NB4 (cell line): ENCODE results near the gene RTN4.

Experiments used
- DNase-seq: peaks from one replicate; pipeline ENCODE4 v3.0.0; 2010; ENCODE audit warnings: low read depth
- H3K4me3 ChIP-seq: one replicate; pipeline ENCODE4 v1.5.1; 2011; ENCODE audit warnings: mild to moderate bottlenecking, low read depth, low read length, moderate library complexity
- MAX ChIP-seq: IDR thresholded peaks from 2 replicates; pipeline ENCODE4 v1.6.1; 2011; ENCODE audit warnings: low read depth, low read length
- MYC ChIP-seq: IDR thresholded peaks from 2 replicates; pipeline ENCODE4 v1.6.1; 2011; ENCODE audit warnings: low read depth, low read length
- POLR2A ChIP-seq: IDR thresholded peaks from 2 replicates; pipeline ENCODE4 v1.6.1; 2011; ENCODE audit warnings: mild to moderate bottlenecking; ENCODE audit not compliant: insufficient read length; ENCODE audit errors: extremely low read depth
- TF ChIP-seq, protein P1 (sequence below): IDR thresholded peaks from one replicate; pipeline ENCODE4 v1.5.1; 2012; ENCODE audit warnings: low read depth, low read length

The RTN4 gene

DNA sequence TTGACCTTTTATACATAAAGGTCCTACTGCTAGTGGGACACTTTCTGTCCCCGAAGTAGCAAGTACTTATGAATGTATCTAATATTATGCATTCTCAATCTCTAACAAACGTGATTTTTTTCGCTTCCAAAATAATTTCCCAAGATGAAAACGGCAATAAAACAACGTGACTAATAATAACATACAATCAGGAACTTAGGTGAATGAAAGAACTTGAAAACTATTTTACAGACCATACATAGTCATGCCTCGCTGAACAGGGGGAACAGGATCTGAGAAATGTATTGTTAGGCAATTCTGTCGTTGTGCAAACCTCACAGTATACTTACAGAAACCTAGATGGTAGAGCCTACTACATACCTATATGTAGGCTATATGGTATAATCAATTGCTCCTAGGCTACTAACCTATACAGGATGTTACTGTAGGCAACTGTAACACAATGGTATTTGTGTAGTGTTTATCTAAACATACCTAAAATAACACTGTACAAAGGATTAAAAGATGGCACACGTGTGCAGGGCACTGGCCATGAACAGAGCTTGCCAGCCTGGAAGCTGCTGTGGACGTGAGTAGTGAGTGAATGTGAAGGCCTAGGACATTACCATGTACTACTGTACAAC, 2.5 kb downstream of the RTN4 start:
- DNase-seq = peak; percentile 88
- TF ChIP-seq MYC (peak; percentile 26; the same call in 1 of the 2 replicates), MAX (peak; percentile 49; the same call in 1 of the 2 replicates), POLR2A (peak; percentile 24)
- TF ChIP-seq, protein P1, sequence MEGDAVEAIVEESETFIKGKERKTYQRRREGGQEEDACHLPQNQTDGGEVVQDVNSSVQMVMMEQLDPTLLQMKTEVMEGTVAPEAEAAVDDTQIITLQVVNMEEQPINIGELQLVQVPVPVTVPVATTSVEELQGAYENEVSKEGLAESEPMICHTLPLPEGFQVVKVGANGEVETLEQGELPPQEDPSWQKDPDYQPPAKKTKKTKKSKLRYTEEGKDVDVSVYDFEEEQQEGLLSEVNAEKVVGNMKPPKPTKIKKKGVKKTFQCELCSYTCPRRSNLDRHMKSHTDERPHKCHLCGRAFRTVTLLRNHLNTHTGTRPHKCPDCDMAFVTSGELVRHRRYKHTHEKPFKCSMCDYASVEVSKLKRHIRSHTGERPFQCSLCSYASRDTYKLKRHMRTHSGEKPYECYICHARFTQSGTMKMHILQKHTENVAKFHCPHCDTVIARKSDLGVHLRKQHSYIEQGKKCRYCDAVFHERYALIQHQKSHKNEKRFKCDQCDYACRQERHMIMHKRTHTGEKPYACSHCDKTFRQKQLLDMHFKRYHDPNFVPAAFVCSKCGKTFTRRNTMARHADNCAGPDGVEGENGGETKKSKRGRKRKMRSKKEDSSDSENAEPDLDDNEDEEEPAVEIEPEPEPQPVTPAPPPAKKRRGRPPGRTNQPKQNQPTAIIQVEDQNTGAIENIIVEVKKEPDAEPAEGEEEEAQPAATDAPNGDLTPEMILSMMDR = no peak

DNA sequence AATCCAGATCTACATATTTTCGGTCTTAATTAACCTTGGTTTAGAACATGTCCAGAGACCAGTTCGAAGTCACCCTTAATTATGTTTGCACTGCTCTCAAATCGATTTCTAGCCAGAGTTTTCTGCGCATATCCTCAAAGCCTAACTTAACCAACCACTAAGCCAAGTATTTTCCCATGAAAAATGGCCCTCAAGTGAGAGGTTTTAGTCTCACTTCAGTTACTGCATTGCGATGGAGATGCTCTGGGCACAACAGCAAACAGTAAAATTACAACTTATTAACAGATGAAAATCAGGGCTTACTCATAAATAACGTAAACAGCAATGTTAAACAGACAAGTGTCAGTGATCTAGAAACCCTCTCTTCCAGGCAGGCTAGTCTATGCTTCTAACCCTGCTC, 4.5 kb downstream of the RTN4 start:
- peak overlapping the region; percentile 50 for H3K4me3 ChIP-seq
- TF ChIP-seq MYC (no peak), MAX (no peak), POLR2A (no peak)
- TF ChIP-seq, protein P1 = no peak

More for the DNA sequence above, 2.5 kb downstream of the RTN4 start:
- peak overlapping the region; percentile 96 for H3K4me3 ChIP-seq

DNA sequence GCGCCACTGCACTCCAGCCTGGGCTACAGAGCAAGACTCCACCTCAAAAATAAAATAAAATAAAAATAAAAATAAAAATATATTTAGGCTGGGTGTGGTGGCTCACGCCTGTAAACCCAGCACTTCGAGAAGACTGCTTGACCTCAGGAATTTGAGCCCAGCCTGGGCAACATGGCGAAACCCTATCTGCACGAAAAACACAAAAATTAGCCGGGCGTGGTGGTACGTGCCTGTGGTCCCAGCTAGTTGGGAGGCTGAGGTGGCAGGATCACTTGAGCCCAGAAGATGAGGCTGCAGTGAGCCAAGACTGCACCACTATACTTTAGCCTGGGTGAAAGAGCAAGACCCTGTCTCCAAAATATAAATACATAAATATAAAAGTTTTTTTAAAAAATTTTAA, 6.4 kb downstream of the RTN4 start:
- H3K4me3 ChIP-seq = no peak overlapping the region
- DNase-seq = no peak
- no peak for TF ChIP-seq POLR2A
- TF ChIP-seq, protein P1 = no peak
- TF ChIP-seq MAX = no peak
- no peak for TF ChIP-seq MYC

More for the DNA sequence above, 4.5 kb downstream of the RTN4 start:
- no peak for DNase-seq

- DNase-seq = peak; percentile 73
- no peak overlapping the region for H3K4me3 ChIP-seq
- TF ChIP-seq MYC (no peak), POLR2A (no peak), MAX (no peak)
- TF ChIP-seq, protein P1 = no peak
Measured at GRCh38 chr2:55038428-55038827, 11.8 kb downstream of the RTN4 start.

GRCh38 chr2:55035716-55036115, 14.5 kb downstream of the RTN4 start:
- no peak overlapping the region for H3K4me3 ChIP-seq
- no peak for DNase-seq
- TF ChIP-seq, protein P1 = no peak
- TF ChIP-seq POLR2A (no peak), MYC (no peak), MAX (no peak)
